ENCODE results near the gene COX6B1. TPM values are rescaled to one million over a fixed set of nuclear protein-coding genes. Genes with fewer than 3 reads are reported as not detected.
A peak's percentile ranks its signal among the peaks of the same experiment; 100 is the strongest.
"Not testable (repeated sequence)": the region's sequence is repeated elsewhere in the genome, so short reads cannot be mapped to it uniquely, and the experiment has no call there.

COX6B1 gene
- total RNA-seq, 2 donors from 2014 or later, result 258 to 386 TPM

DNA sequence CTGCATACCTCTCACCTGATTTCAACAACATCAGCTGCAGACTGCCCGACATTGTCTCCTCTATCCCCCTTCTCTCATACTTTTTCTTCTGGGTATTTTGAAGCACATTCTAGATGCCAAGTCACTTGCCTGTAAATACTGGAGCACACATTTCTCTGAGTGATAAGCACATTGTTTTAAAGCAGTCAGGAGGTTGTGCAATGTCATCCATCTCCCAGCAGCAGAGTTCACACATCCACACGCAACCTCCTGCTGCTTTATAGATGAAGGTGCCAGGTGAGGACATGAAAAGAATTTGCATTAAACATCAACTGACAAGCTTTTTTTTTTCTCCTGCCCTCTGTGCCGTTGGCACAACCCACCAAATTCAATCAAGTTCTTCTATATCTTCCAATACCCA, 23.7 kb downstream of the COX6B1 start:
- no peak for ATAC-seq (ENCODE audit: insufficient number of reproducible peaks, low FRiP score, low read depth)
- TF ChIP-seq, protein P1, sequence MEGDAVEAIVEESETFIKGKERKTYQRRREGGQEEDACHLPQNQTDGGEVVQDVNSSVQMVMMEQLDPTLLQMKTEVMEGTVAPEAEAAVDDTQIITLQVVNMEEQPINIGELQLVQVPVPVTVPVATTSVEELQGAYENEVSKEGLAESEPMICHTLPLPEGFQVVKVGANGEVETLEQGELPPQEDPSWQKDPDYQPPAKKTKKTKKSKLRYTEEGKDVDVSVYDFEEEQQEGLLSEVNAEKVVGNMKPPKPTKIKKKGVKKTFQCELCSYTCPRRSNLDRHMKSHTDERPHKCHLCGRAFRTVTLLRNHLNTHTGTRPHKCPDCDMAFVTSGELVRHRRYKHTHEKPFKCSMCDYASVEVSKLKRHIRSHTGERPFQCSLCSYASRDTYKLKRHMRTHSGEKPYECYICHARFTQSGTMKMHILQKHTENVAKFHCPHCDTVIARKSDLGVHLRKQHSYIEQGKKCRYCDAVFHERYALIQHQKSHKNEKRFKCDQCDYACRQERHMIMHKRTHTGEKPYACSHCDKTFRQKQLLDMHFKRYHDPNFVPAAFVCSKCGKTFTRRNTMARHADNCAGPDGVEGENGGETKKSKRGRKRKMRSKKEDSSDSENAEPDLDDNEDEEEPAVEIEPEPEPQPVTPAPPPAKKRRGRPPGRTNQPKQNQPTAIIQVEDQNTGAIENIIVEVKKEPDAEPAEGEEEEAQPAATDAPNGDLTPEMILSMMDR (IDR thresholded peaks at IDR 0.05), result no peak
- Histone ChIP-seq H3K9me3 (no peaks in the 10 kb centered on the region), H3K36me3 (no peaks in the 10 kb centered on the region), H3K4me1 (ENCODE audit: control insufficient read depth in 1 of 2, low read depth in 2 of 2) (peaks cover 0 to 4% of the 10 kb centered on the region in 2 donors), H3K27me3 (replicated peaks; ENCODE audit: insufficient read depth) (peaks cover 3% of the 10 kb centered on the region), H3K4me3 (no peak overlapping the region), H3K27ac (no peak overlapping the region)
- no peak for DNase-seq (ENCODE audit: low spot score)

DNA sequence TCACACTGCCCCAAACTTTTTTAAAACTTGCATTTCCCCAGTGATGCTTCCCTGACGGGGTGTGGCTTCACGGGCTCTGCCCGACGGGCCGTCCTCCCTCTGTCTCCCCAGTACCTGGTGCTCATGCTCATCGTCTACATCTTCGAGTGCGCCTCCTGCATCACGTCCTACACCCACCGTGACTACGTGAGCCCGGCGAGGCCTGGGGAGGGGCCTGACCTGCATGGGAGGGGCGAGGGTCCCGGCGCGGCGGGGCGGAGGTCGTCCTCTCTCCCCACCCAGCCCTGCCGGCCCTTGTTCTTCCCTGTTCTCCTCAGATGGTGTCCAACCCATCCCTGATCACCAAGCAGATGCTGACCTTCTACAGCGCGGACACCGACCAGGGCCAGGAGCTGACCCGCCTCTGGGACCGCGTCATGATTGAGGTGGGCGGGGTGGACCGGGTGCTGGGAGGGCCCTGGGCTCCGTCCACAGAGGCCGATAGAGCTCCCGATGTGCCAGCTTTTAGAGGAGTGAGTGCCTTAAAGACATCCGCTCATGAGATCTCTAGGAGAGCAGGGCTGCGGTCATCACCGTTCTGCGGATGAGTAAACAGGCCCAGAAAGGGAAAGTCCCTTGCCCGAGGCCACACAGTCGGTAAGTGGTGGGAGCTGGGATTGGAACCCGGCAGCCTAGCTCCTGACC, 25.1 kb downstream of the COX6B1 start:
- Histone ChIP-seq H3K4me1 (ENCODE audit: control insufficient read depth in 1 of 2, low read depth in 2 of 2) (peaks cover 0 to 4% of the 10 kb centered on the region in 2 donors), H3K36me3 (no peaks in the 10 kb centered on the region), H3K27me3 (replicated peaks; ENCODE audit: insufficient read depth) (peaks cover 3% of the 10 kb centered on the region), H3K9me3 (no peaks in the 10 kb centered on the region), H3K27ac (no peak overlapping the region), H3K4me3 (peak overlapping the region; percentile 51)
- no peak for ATAC-seq (ENCODE audit: insufficient number of reproducible peaks, low FRiP score, low read depth)
- TF ChIP-seq, protein P1 (IDR thresholded peaks at IDR 0.05), result no peak
- DNase-seq (ENCODE audit: low spot score), result no peak

DNA sequence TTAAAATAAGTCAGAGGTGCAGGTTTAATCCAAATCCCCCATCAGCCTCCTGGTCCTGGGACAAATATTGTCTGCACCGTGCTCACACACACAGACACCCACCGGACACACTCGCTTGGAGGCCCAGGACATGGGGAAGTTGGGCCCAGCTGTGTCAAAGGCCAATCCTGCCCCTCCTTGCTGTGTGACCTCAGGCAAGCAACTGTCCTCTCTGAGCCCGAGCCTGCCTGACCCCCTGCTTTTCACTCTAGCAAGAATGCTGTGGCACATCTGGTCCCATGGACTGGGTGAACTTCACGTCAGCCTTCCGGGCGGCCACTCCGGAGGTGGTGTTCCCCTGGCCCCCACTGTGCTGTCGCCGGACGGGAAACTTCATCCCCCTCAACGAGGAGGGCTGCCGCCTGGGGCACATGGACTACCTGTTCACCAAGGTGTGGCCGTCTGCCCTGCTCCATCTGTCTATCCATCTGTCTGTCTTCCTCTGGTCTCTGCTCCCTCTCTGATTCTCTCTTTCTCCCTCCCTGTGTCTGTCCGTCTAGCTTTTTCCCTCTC, 27.5 kb downstream of the COX6B1 start:
- Histone ChIP-seq H3K4me1 (ENCODE audit: control insufficient read depth in 1 of 2, low read depth in 2 of 2) (peaks cover 0 to 4% of the 10 kb centered on the region in 2 donors), H3K36me3 (no peaks in the 10 kb centered on the region), H3K9me3 (no peaks in the 10 kb centered on the region), H3K27me3 (replicated peaks; ENCODE audit: insufficient read depth) (peaks cover 3% of the 10 kb centered on the region), H3K4me3 (no peak overlapping the region), H3K27ac (no peak overlapping the region)
- ATAC-seq (ENCODE audit: insufficient number of reproducible peaks, low FRiP score, low read depth) (no peak), DNase-seq (ENCODE audit: low spot score) (no peak)
- TF ChIP-seq, protein P1 (IDR thresholded peaks at IDR 0.05), result no peak

DNA sequence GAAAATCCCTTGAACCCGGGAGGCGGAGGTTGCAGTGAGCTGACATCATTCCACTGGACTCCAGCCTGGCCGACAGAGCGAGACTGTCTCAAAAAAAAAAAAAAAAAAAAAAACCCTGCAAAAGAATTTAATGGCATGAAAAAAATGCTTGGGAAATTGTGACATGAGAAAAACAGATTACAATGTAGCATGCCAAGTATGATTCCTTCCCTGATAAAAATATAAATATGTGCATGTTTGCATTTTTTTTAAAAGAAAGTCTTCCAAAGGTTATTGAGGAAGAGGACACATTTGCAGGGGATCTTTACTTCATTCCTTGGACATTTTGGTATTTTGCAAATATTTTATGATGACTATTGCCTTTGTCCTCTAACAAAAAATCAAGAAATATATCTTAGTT, 41.7 kb downstream of the COX6B1 start:
- no peaks in the 10 kb centered on the region for H3K9me3 ChIP-seq
- no peak overlapping the region for H3K4me3 ChIP-seq
- H3K27ac ChIP-seq, result no peak overlapping the region
- DNase-seq (ENCODE audit: low spot score) (no peak), ATAC-seq (ENCODE audit: insufficient number of reproducible peaks, low FRiP score, low read depth) (no peak)
- no peaks in the 10 kb centered on the region for H3K36me3 ChIP-seq
- H3K27me3 ChIP-seq (replicated peaks; ENCODE audit: insufficient read depth), result no peaks in the 10 kb centered on the region
- no peaks in the 10 kb centered on the region for H3K4me1 ChIP-seq (ENCODE audit: control insufficient read depth in 1 of 2, low read depth in 2 of 2)
- TF ChIP-seq, protein P1 (IDR thresholded peaks at IDR 0.05), result no peak

DNA sequence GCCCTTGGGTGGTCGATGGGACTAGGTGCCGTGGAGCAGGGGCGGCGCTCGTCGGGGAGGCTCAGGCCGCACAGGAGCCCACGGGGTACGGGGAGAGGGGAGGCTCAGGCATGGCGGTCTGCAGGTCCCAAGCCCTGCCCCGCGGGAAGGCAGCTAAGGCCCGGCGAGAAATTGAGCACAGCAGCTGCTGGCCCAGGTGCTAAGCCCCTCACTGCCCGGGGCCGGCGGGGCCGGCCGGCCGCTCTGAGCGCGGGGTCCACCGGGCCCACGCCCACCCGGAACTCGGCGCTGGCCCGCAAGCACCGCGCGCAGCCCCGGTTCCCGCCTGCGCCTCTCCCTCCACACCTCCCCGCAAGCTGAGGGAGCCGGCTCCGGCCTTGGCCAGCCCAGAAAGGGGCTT, 43.0 kb downstream of the COX6B1 start:
- not testable (repeated sequence) for H3K36me3 ChIP-seq; H3K4me1 ChIP-seq (ENCODE audit: control insufficient read depth in 1 of 2, low read depth in 2 of 2); ATAC-seq (ENCODE audit: insufficient number of reproducible peaks, low FRiP score, low read depth); H3K9me3 ChIP-seq; H3K27me3 ChIP-seq (replicated peaks; ENCODE audit: insufficient read depth); H3K27ac ChIP-seq; H3K4me3 ChIP-seq; DNase-seq (ENCODE audit: low spot score)
